ENCODE measurements around the gene PRPS2.

- TF ChIP-seq USF2 (IDR thresholded peaks at IDR 0.05; ENCODE audit: borderline replicate concordance, low read depth, low read length): no peak
- no peak for TF ChIP-seq MEF2A (IDR thresholded peaks at IDR 0.05; ENCODE audit: borderline replicate concordance, low read depth)
- TF ChIP-seq SIN3A (IDR thresholded peaks at IDR 0.05; ENCODE audit: borderline replicate concordance, low read depth, low read length): no peak
These were observed 76.5 kb downstream of the PRPS2 start for GRCh38 chrX:12867685-12868084.
